ENCODE measurements around the gene SCYL3. TPM values are rescaled to one million over a fixed set of nuclear protein-coding genes. Genes with fewer than 3 reads are reported as not detected.
"Not testable (repeated sequence)": the region's sequence is repeated elsewhere in the genome, so short reads cannot be mapped to it uniquely, and the experiment has no call there.

SCYL3 gene
- total and polyA plus RNA-seq, 2 donors, result 7.5 to 20.1 TPM

GRCh38 chr1:169848456-169848855, 45.2 kb downstream of the SCYL3 start:
- 85% methylated on average over 2 of the region's 2 CpGs for WGBS
- DNase-seq (ENCODE audit: extremely low spot score), result no peak
- no peak overlapping the region for H3K4me3 ChIP-seq (ENCODE audit: low read depth, low read length)
- H3K4me1 ChIP-seq (ENCODE audit: insufficient read depth), result no peaks in the 10 kb centered on the region
- H3K36me3 ChIP-seq (ENCODE audit: insufficient read depth), result peaks cover 3% of the 10 kb centered on the region
- H3K27ac ChIP-seq (ENCODE audit: low read depth), result no peak overlapping the region

- DNase-seq (ENCODE audit: extremely low spot score), result no peak
- no peak overlapping the region for H3K4me3 ChIP-seq (ENCODE audit: low read depth, low read length)
- H3K36me3 ChIP-seq (ENCODE audit: insufficient read depth), result peaks cover 2% of the 10 kb centered on the region
- no peaks in the 10 kb centered on the region for H3K4me1 ChIP-seq (ENCODE audit: insufficient read depth)
- H3K27ac ChIP-seq (ENCODE audit: low read depth), result no peak overlapping the region
- 89% methylated on average over 1 of the region's 1 CpG for WGBS
Measured at GRCh38 chr1:169844941-169845608, 48.6 kb downstream of the SCYL3 start.

- WGBS, result 97% methylated on average over 4 of the region's 4 CpGs
- no peak for DNase-seq (ENCODE audit: extremely low spot score)
- peaks cover 2% of the 10 kb centered on the region for H3K36me3 ChIP-seq (ENCODE audit: insufficient read depth)
- no peak overlapping the region for H3K4me3 ChIP-seq (ENCODE audit: low read depth, low read length)
- H3K4me1 ChIP-seq (ENCODE audit: insufficient read depth), result no peaks in the 10 kb centered on the region
- no peak overlapping the region for H3K27ac ChIP-seq (ENCODE audit: low read depth)
Measured at GRCh38 chr1:169838942-169839341, 54.8 kb downstream of the SCYL3 start.

- no peak overlapping the region for H3K27ac ChIP-seq (ENCODE audit: low read depth)
- no peak for DNase-seq (ENCODE audit: extremely low spot score)
- H3K4me1 ChIP-seq (ENCODE audit: insufficient read depth), result no peaks in the 10 kb centered on the region
- 97% methylated on average over 1 of the region's 1 CpG for WGBS
- H3K4me3 ChIP-seq (ENCODE audit: low read depth, low read length), result no peak overlapping the region
- H3K36me3 ChIP-seq (ENCODE audit: insufficient read depth), result peaks cover 2% of the 10 kb centered on the region
Measured at GRCh38 chr1:169836198-169836597, 57.5 kb downstream of the SCYL3 start.

- Histone ChIP-seq H3K36me3 (ENCODE audit: insufficient read depth) (peaks cover 2% of the 10 kb centered on the region), H3K4me3 (ENCODE audit: low read depth, low read length) (no peak overlapping the region), H3K4me1 (ENCODE audit: insufficient read depth) (no peaks in the 10 kb centered on the region), H3K27ac (ENCODE audit: low read depth) (no peak overlapping the region)
- 95% methylated on average over 1 of the region's 1 CpG for WGBS
- no peak for DNase-seq (ENCODE audit: extremely low spot score)
Measured at GRCh38 chr1:169835647-169836046, 58.0 kb downstream of the SCYL3 start.

- H3K4me1 ChIP-seq (ENCODE audit: insufficient read depth), result no peaks in the 10 kb centered on the region
- WGBS, result 98% methylated on average over 1 of the region's 1 CpG
Measured at GRCh38 chr1:169834869-169835268, 58.8 kb downstream of the SCYL3 start.

GRCh38 chr1:169833179-169833901, 60.4 kb downstream of the SCYL3 start:
- Histone ChIP-seq H3K4me3 (ENCODE audit: low read depth, low read length) (no peak overlapping the region), H3K27ac (ENCODE audit: low read depth) (no peak overlapping the region), H3K36me3 (ENCODE audit: insufficient read depth) (peaks cover 2% of the 10 kb centered on the region), H3K4me1 (ENCODE audit: insufficient read depth) (no peaks in the 10 kb centered on the region)
- WGBS, result 85% methylated on average over 4 of the region's 4 CpGs
- DNase-seq (ENCODE audit: extremely low spot score), result no peak

More at GRCh38 chr1:169834869-169835268, 58.8 kb downstream of the SCYL3 start:
- Histone ChIP-seq H3K4me3 (ENCODE audit: low read depth, low read length) (no peak overlapping the region), H3K27ac (ENCODE audit: low read depth) (no peak overlapping the region), H3K36me3 (ENCODE audit: insufficient read depth) (peaks cover 2% of the 10 kb centered on the region)
- DNase-seq (ENCODE audit: extremely low spot score), result no peak

GRCh38 chr1:169829671-169830070, 64.0 kb downstream of the SCYL3 start:
- Histone ChIP-seq H3K27ac (ENCODE audit: low read depth) (no peak overlapping the region), H3K36me3 (ENCODE audit: insufficient read depth) (no peaks in the 10 kb centered on the region), H3K4me3 (ENCODE audit: low read depth, low read length) (no peak overlapping the region), H3K4me1 (ENCODE audit: insufficient read depth) (no peaks in the 10 kb centered on the region)
- no peak for DNase-seq (ENCODE audit: extremely low spot score)
- 100% methylated on average over 1 of the region's 1 CpG for WGBS

GRCh38 chr1:169824153-169824552, 69.5 kb downstream of the SCYL3 start:
- Histone ChIP-seq H3K4me3 (ENCODE audit: low read depth, low read length) (no peak overlapping the region), H3K4me1 (ENCODE audit: insufficient read depth) (no peaks in the 10 kb centered on the region), H3K27ac (ENCODE audit: low read depth) (no peak overlapping the region), H3K36me3 (ENCODE audit: insufficient read depth) (no peaks in the 10 kb centered on the region)
- WGBS, result 94% methylated on average over 3 of the region's 3 CpGs
- DNase-seq (ENCODE audit: extremely low spot score), result no peak

- Histone ChIP-seq H3K36me3 (ENCODE audit: insufficient read depth) (no peaks in the 10 kb centered on the region), H3K27ac (ENCODE audit: low read depth) (no peak overlapping the region), H3K4me1 (ENCODE audit: insufficient read depth) (no peaks in the 10 kb centered on the region), H3K4me3 (ENCODE audit: low read depth, low read length) (no peak overlapping the region)
- no peak for DNase-seq (ENCODE audit: extremely low spot score)
- 96% methylated on average over 7 of the region's 7 CpGs for WGBS
Measured at GRCh38 chr1:169821500-169821899, 72.2 kb downstream of the SCYL3 start.

- no peak overlapping the region for H3K27ac ChIP-seq (ENCODE audit: low read depth)
- no peak for DNase-seq (ENCODE audit: extremely low spot score)
- 90% methylated on average over 1 of the region's 1 CpG for WGBS
- H3K36me3 ChIP-seq (ENCODE audit: insufficient read depth), result no peaks in the 10 kb centered on the region
- no peak overlapping the region for H3K4me3 ChIP-seq (ENCODE audit: low read depth, low read length)
- no peaks in the 10 kb centered on the region for H3K4me1 ChIP-seq (ENCODE audit: insufficient read depth)
Measured at GRCh38 chr1:169816617-169817016, 77.1 kb downstream of the SCYL3 start.

GRCh38 chr1:169814265-169814664, 79.4 kb downstream of the SCYL3 start:
- Histone ChIP-seq H3K4me1 (ENCODE audit: insufficient read depth) (no peaks in the 10 kb centered on the region), H3K4me3 (ENCODE audit: low read depth, low read length) (no peak overlapping the region), H3K27ac (ENCODE audit: low read depth) (no peak overlapping the region), H3K36me3 (ENCODE audit: insufficient read depth) (no peaks in the 10 kb centered on the region)
- DNase-seq (ENCODE audit: extremely low spot score), result no peak
- 94% methylated on average over 2 of the region's 2 CpGs for WGBS

GRCh38 chr1:169812131-169812530, 81.6 kb downstream of the SCYL3 start:
- DNase-seq (ENCODE audit: extremely low spot score), result no peak
- Histone ChIP-seq H3K36me3 (ENCODE audit: insufficient read depth) (no peaks in the 10 kb centered on the region), H3K4me1 (ENCODE audit: insufficient read depth) (no peaks in the 10 kb centered on the region), H3K4me3 (ENCODE audit: low read depth, low read length) (no peak overlapping the region), H3K27ac (ENCODE audit: low read depth) (no peak overlapping the region)
- WGBS, result 92% methylated on average over 2 of the region's 2 CpGs

- not testable (repeated sequence) for H3K36me3 ChIP-seq (ENCODE audit: insufficient read depth); DNase-seq (ENCODE audit: extremely low spot score); H3K27ac ChIP-seq (ENCODE audit: low read depth); H3K4me1 ChIP-seq (ENCODE audit: insufficient read depth); H3K4me3 ChIP-seq (ENCODE audit: low read depth, low read length)
Measured at GRCh38 chr1:169811418-169812035, 82.2 kb downstream of the SCYL3 start.

Measured in urinary bladder (tissue), 4 donors.